PC-3 (cell line): Measurements from ENCODE around the gene CELF2. TPM values are rescaled to one million over a fixed set of nuclear protein-coding genes. Genes with fewer than 3 reads are reported as not detected.

Experiments
- ATAC-seq: fragments of 200-7000 bp; cut with Tn5 transposase; 2 replicates; pipeline ENCODE4 v1.9.1; 2020; ENCODE audit warnings: mild to moderate bottlenecking, moderate library complexity
- BruUV-seq: library from RNA; stranded (reverse); fragments of 400-500 nt; replicated peaks from 2 replicates; lab custom pipeline; 2021; lab: Mats Ljungman, UMichigan
- CTCF ChIA-PET: fragments of 300-600 bp; sonication (Branson Sonifier 250); formaldehyde crosslinking; loops from one replicate; lab custom pipeline; 2022; ENCODE audit warnings: antibody characterized with exemption; lab: Charles Lee
- POLR2A ChIA-PET: fragments of 300-600 bp; sonication (Branson Sonifier 250); formaldehyde crosslinking; loops from one replicate; lab custom pipeline; 2022; ENCODE audit warnings: antibody characterized with exemption; ENCODE audit not compliant: unreplicated experiment; lab: Charles Lee
- DNase-seq: peaks from one replicate; pipeline ENCODE4 v3.0.0-alpha.2; 2015
- H2AFZ ChIP-seq: fragments of 300-600 bp; sonication (generic); 2 replicates; pipeline ENCODE4 v1.6.0; 2016; ENCODE audit warnings: antibody characterized with exemption, low read length
- H3F3A ChIP-seq: fragments of 300-600 bp; sonication (generic); one replicate; pipeline ENCODE4 v1.6.0; 2017; ENCODE audit warnings: antibody characterized with exemption, low read length, control low read depth, mild to moderate bottlenecking; ENCODE audit not compliant: unreplicated experiment
- H3K27ac ChIP-seq: fragments of 300-600 bp; sonication (generic); 2 replicates; pipeline ENCODE4 v1.5.1; 2016; ENCODE audit warnings: mild to moderate bottlenecking, low read length
- H3K27me3 ChIP-seq: fragments of 300-600 bp; sonication (generic); 2 replicates; pipeline ENCODE4 v1.6.1; 2016; ENCODE audit warnings: low read length, mixed read lengths
- H3K36me3 ChIP-seq: fragments of 300-600 bp; sonication (generic); 2 replicates; pipeline ENCODE4 v1.6.1; 2016; ENCODE audit warnings: low read depth, mixed run types, low read length, mixed read lengths
- H3K4me1 ChIP-seq: fragments of 300-600 bp; sonication (generic); 2 replicates; pipeline ENCODE4 v1.5.1; 2016; ENCODE audit warnings: low read length; ENCODE audit not compliant: insufficient read depth
- H3K4me2 ChIP-seq: fragments of 300-600 bp; sonication (generic); 2 replicates; pipeline ENCODE4 v1.6.0; 2016; ENCODE audit warnings: low read length
- H3K4me3 ChIP-seq: fragments of 300-600 bp; sonication (generic); 2 replicates; pipeline ENCODE4 v1.5.1; 2016; ENCODE audit warnings: mild to moderate bottlenecking, low read length, mixed read lengths
- H3K79me2 ChIP-seq: fragments of 300-600 bp; sonication (generic); 2 replicates; pipeline ENCODE4 v1.6.1; 2017; ENCODE audit warnings: low read length, mixed read lengths
- H3K9ac ChIP-seq: fragments of 300-600 bp; sonication (generic); 2 replicates; pipeline ENCODE4 v1.6.0; 2016; ENCODE audit warnings: mild to moderate bottlenecking, low read length
- H3K9me2 ChIP-seq: fragments of 300-600 bp; sonication (generic); replicated peaks from 2 replicates; pipeline ENCODE4 v1.6.1; 2016; ENCODE audit warnings: mixed run types, low read length, mixed read lengths
- H3K9me3 ChIP-seq: fragments of 300-600 bp; sonication (generic); 2 replicates; pipeline ENCODE4 v1.6.1; 2016; ENCODE audit warnings: low read length, mixed read lengths
- H4K20me1 ChIP-seq: fragments of 300-600 bp; sonication (generic); 2 replicates; pipeline ENCODE4 v1.6.1; 2016; ENCODE audit warnings: low read length, mixed read lengths
- EZH2 ChIP-seq: fragments of 300-600 bp; sonication (generic); IDR thresholded peaks from one replicate; pipeline ENCODE4 v1.6.1; 2017; ENCODE audit warnings: antibody characterized with exemption, mild to moderate bottlenecking, low read length; ENCODE audit not compliant: unreplicated experiment
- EZH2phosphoT487 ChIP-seq: fragments of 300-600 bp; sonication (generic); IDR thresholded peaks from 2 replicates; pipeline ENCODE4 v1.6.1; 2018; ENCODE audit warnings: mild to moderate bottlenecking, antibody characterized with exemption, low read length, borderline replicate concordance
- intact Hi-C: fragments of 100-400 bp; cut with micrococcal nuclease; formaldehyde crosslinking; loops from 2 replicates; pipeline ENCODE4 v1.9.0; 2023
- total RNA-seq: library from RNA; depleted of rRNA; stranded (reverse); fragments of >200 nt; gene quantifications from 2 replicates; pipeline ENCODE4 v1.2.3, GENCODE V29; 2014
- TF ChIP-seq, protein P1 (sequence below): fragments of 300-600 bp; sonication (generic); conservative IDR thresholded peaks from 2 replicates; pipeline ENCODE4 v1.5.1; 2017; ENCODE audit warnings: antibody characterized with exemption, low read depth, mild to moderate bottlenecking, low read length

The CELF2 gene
- total RNA-seq, 1 experiment from 2014 or later = not detected

DNA sequence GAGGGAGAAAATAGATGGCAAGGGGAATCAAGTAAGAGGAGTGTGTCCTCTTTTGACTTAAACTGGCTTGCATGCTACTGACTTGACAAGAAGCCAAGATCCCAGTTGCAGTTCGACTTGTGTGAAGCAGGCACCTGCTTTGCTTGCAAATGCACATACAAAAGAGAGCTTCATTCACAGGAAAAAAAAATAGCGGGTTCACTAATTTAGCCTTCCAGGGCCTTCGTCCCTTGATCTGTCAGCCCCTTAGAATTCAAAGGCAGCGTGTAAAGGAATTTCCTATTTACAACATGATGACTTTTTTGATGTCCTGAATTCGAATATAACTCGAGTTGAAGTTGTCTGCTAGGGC is 192.1 kb downstream of the CELF2 start:
- H3K79me2 ChIP-seq = no peaks in the 10 kb centered on the region
- H3K4me2 ChIP-seq = no peak overlapping the region
- H3K27ac ChIP-seq = no peak overlapping the region
- H3K4me1 ChIP-seq = no peaks in the 10 kb centered on the region
- ATAC-seq (no peak), DNase-seq (no peak)
- no peaks in the 10 kb centered on the region for H3K36me3 ChIP-seq
- no peaks in the 10 kb centered on the region for H3K9me3 ChIP-seq
- H3K9me2 ChIP-seq = no peaks in the 10 kb centered on the region
- TF ChIP-seq, protein P1, sequence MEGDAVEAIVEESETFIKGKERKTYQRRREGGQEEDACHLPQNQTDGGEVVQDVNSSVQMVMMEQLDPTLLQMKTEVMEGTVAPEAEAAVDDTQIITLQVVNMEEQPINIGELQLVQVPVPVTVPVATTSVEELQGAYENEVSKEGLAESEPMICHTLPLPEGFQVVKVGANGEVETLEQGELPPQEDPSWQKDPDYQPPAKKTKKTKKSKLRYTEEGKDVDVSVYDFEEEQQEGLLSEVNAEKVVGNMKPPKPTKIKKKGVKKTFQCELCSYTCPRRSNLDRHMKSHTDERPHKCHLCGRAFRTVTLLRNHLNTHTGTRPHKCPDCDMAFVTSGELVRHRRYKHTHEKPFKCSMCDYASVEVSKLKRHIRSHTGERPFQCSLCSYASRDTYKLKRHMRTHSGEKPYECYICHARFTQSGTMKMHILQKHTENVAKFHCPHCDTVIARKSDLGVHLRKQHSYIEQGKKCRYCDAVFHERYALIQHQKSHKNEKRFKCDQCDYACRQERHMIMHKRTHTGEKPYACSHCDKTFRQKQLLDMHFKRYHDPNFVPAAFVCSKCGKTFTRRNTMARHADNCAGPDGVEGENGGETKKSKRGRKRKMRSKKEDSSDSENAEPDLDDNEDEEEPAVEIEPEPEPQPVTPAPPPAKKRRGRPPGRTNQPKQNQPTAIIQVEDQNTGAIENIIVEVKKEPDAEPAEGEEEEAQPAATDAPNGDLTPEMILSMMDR = no peak
- no peak for TF ChIP-seq EZH2
- no peak for TF ChIP-seq EZH2phosphoT487
- H4K20me1 ChIP-seq = no peaks in the 10 kb centered on the region
- peaks cover 19% of the 10 kb centered on the region for H3K27me3 ChIP-seq
- intact Hi-C loops = no loop called here
- ChIA-PET POLR2A (no interaction called here), CTCF (no interaction called here)
- no peak overlapping the region for H3K9ac ChIP-seq
- no peaks in the 10 kb centered on the region for H3F3A ChIP-seq
- no peak overlapping the region for H3K4me3 ChIP-seq
- no TSS peak for BruUV-seq
- H2AFZ ChIP-seq = no peak overlapping the region

DNA sequence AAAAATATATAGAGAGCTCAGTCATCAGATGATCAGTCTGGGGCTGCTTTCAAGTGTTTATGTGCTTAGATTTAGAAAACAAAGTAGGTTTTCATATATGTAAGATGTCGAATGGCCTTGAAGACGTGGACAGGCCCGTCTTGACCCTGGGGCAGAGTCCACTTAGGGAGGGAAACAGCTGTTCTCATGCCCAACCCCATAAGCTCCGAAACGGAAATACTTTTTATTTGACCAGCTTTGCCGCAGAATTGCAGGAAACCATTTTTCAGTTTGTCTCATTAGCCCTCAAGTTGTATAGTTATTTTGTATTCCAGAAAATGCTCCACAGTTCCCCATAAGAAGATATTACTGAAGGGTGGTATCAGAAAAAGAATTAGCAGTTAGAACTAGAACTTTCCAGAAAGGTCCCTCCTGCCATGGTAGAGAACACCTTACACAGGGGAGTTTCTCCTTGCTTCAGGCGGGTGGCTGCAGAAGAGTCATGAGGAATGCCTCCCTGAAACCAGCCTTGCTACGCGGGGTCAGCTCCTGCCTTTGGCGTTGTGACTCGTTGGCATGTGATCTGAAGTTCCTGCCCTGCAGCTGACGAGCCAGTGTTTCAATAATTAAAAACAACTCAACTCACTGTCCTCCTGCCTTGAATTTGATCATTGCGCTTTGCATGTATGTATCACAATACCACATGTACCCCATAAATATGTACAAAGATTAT is 192.7 kb downstream of the CELF2 start:
- H3K9ac ChIP-seq = no peak overlapping the region
- H3K27ac ChIP-seq = no peak overlapping the region
- no peaks in the 10 kb centered on the region for H3K79me2 ChIP-seq
- intact Hi-C loops = no loop called here
- H3K36me3 ChIP-seq = no peaks in the 10 kb centered on the region
- no peak overlapping the region for H3K4me3 ChIP-seq
- DNase-seq (no peak), ATAC-seq (no peak)
- H3K9me3 ChIP-seq = no peaks in the 10 kb centered on the region
- no peak for TF ChIP-seq EZH2
- TF ChIP-seq EZH2phosphoT487 = no peak
- TF ChIP-seq, protein P1 = no peak
- ChIA-PET POLR2A (no interaction called here), CTCF (no interaction called here)
- no TSS peak for BruUV-seq
- H3K27me3 ChIP-seq = peaks cover 24% of the 10 kb centered on the region
- no peaks in the 10 kb centered on the region for H3K9me2 ChIP-seq
- no peak overlapping the region for H3K4me2 ChIP-seq
- H2AFZ ChIP-seq = no peak overlapping the region
- H3F3A ChIP-seq = no peaks in the 10 kb centered on the region
- H4K20me1 ChIP-seq = no peaks in the 10 kb centered on the region
- no peaks in the 10 kb centered on the region for H3K4me1 ChIP-seq

DNA sequence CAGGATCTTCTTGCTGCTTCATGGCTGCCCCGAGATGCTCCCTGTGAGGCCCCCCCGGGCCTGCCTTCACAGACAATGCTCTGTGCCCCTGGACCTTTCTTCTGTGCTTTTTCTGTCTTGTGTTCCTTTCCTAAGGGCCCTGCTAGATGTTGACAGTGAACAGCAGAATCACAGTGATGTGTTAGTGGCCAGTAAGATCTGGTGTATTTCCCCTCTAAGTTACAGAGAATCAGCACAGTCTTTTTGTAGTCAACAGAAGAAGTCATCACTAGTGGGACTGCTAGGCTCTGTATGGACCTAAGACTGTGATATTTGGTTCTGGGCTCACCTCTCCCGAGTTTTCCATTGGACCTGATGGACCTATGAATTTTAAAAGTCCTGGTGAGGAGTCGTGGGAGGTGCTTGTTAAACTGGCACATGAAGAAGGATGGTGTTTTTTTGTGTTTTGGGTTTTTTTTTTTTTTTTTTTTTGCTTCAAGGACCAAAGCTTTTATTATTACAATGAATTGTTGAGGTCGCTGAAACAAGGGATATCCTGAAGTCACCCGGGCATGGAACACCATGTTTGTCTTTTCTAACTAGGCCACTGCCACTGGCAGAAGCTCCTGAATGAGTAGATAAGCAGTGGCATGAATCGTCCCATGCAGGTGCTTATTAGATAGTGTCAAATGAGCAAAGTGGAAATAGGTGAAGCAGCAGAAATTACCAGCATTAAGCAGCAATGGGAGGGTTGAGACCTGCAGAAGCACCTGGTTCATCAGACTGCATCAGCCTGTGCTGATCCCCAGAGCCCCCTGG is 194.8 kb downstream of the CELF2 start:
- Histone ChIP-seq H3K9me2 (no peaks in the 10 kb centered on the region), H3K4me2 (no peak overlapping the region), H3K79me2 (no peaks in the 10 kb centered on the region), H3K9ac (no peak overlapping the region), H4K20me1 (no peaks in the 10 kb centered on the region), H2AFZ (no peak overlapping the region), H3K4me1 (no peaks in the 10 kb centered on the region), H3F3A (no peaks in the 10 kb centered on the region), H3K36me3 (no peaks in the 10 kb centered on the region), H3K9me3 (no peaks in the 10 kb centered on the region), H3K27ac (no peak overlapping the region), H3K4me3 (no peak overlapping the region), H3K27me3 (peaks cover 35% of the 10 kb centered on the region)
- BruUV-seq = no TSS peak
- TF ChIP-seq EZH2 (no peak), EZH2phosphoT487 (no peak)
- TF ChIP-seq, protein P1 = no peak
- POLR2A ChIA-PET = no interaction called here
- DNase-seq (no peak), ATAC-seq (no peak)
- CTCF ChIA-PET = no interaction called here
- intact Hi-C loops = no loop called here
